ENCODE results near the gene PIN1.

DNA sequence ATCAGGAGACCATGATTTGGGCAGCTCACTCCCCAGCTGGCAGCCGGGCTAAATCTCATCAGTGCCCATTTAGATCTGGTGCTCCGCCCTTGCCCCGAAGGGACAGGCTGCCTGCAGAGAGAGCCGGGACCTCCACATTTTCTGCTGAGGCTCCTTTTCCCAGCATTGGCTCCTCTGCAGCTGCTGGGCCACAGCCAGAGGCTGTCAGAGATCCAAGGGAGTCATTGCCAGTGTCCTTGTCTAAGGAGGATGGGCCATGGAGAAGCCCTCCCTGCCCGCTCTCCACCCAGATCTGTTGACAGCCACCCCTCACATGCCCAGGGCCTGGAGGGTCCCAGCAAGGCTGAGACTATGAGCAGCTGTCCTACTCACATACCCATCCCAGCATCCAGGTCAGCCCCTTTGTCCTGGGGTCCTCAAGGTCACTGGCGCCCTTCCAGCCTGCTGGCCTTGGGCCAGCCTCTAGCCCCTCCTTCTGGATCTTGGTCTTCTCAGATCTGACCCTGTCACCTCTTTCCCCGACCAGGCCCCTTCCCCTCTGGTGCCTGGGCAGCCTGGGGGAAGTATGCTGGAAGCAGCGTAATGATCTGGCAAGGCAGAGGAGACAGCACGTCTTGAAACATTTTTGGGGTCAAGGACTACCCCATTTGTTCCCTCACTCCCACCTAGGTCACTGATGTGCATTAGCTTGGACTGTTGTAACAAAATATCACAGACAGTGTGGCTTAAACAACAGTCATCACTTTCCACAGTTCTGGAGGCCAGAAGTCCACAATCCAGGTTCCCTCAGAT lies 7.9 kb downstream of the PIN1 start:
- TF ChIP-seq CTCF (IDR thresholded peaks at IDR 0.05 in 8 of 11, conservative IDR thresholded peaks at IDR 0.05 in 3 of 11) (no peak), POLR2A (IDR thresholded peaks at IDR 0.05) (no peak)
